Limb (tissue), 2 donors: ENCODE measurements around the gene HOXD13.
A peak's percentile ranks its signal among the peaks of the same experiment; 100 is the strongest.

ENCODE experiments used
- DNase-seq, 2 donors: peaks; one replicate each; pipeline ENCODE4 v3.0.0-alpha.2; 2016; ENCODE audit errors: extremely low spot score in 2 of 2

Gene HOXD13

DNA sequence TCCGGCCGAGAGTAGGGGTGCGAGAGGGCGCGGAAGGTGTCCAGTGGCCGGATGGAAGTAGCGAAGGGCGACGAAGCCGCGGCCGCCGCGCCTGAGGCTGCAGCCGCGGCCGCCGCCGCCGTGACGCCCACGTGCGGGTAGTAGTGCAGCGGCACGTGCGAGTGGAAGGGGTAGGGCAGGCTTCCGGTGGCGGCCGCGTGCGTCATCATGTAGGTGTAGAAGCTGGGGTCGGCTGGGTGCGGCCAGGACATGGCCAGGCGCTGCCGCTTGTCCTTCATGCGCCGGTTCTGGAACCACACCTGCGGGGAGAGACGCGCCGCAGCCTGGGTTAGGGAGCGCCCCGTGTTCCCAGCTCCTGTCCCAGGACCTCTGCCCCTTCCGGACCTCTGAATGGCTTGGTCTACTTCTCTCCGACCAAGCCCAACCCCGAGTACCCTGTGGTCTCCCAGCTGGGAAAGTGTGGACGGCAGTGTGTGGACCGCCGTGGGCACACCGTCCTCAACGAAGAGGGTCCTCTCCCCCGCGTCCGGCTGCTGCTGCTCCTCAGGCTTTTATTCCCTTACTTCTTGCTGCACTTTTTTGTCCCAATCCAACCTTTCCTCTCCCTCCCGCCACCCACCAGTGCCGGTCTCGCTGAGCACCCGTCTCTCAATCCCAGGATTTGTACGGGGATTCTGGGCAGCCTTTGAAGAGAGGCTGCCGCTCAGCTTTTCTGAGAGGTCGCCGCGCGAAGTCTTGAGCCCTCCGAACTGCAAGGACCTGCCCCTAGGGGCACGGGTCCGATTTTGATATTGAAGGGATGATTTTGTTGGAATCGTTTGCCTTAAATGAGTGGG lies 11.8 kb upstream of the HOXD13 start:
- DNase-seq: peak in 1 of 2 donors; percentile 72

DNA sequence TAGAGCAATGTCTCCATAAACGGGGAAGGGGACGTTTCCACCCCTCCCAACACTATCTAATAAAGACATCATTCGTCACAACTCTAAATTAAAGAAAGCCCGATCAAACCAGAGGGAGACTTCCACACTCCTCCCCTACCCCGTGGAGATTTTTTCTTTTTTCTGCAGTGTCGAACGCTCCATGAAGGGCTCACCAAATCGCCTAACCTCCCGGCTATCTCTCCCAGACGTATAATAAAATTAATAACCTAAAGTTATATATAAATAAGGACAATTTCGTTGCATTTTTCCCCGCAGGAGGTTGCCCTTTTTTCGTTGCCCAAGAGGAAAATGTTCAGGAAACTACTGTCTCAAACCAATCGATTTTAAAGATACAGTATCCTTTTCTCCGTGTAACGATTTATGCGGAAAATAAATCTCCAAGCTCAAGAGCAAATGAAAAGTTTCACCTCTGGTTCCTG lies 11.1 kb upstream of the HOXD13 start:
- DNase-seq: no peak

DNA sequence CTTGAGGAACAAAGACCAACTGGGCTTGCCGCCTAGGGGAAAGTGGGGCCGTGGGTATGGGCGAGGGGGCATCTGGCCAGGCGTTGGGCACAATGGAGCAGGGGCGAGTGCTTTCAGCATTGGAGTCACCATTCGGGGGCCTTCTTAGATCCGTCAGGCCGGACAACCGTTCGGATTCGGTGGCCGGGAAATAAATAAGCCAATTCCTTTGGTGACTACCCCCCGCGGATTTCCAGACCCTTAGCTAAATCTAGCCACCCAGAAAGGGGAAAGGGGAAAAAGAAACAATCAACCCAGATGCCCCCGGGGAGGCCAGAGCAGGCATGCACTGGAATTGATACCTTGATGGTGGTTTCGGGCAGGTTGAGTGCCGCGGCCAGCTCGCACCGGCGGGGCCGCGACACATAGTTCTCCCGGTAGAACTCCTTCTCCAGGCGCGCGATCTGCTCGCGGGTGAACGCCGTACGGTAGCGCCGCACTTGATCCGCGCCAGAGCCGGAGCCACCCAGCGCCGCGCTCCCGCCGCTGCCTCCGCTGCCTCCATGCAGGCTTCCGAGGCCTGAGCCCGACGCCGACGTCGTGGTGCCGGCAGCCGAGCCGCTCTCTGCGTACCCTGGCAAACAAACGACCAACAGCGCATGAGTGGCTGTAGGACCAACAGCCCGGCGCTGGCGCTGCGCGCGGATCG lies 10.5 kb upstream of the HOXD13 start:
- DNase-seq: peak in 1 of 2 donors; percentile 73

DNA sequence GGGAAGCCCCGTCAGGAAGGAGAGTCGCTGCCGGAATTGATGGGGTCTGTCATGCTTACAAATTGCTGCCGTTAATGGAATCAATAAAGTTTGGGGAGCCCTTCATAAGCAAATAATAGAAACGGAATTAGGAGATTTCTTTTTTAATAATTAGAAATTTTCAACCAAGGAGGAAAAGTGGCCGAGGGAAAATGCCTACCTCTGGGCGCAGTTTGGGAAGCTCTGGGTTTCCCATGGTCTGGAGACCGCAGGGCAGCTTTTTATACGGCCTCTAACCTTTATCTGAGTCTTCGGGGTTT lies 10.0 kb upstream of the HOXD13 start:
- no peak for DNase-seq

DNA sequence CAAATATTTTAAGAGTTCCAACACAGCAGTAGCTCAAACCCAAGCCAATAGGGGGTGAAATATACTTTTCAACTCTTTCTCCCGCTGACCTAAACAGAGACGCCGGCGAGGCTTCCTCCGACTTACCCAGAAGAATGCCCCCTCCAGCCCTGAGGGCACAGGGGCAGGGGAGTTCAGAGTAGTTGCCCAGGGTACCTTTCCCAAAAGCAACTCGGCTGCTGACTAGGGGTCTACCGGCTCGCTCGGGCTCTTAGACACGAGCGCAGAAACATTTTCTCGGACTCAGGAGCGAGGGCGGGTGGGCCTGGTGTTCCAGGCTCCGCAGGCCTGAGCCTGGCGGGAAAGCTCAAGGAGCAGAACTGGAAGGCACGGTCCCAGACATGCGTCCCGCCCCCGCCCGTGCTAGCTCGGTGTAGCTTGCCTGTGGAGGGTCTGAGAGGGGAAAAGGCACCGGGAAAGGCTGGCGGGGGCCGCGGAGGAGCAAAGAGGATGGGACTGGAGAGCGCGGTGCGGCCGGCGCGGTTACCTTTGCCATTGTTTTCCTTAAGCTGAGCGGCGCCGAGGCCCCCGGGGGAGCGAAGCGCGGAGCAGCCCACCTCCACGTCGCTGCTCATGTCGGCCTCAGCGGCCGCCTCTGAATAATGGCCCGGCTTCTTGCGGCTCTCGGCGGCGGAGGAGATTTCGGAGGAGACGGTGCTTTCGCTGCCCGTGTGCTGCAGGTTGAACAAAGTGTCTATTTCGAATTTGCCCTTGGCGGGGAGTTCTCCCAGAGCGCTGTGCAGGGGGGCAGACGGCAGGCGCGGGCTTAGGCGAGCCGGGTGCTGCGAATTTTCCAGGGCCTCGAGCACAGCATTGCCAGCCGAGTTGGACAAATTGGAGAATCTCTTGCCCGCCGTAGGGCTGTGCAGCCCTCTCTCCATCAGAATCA lies 9.4 kb upstream of the HOXD13 start:
- peak in 1 of 2 donors; percentile 64 for DNase-seq

DNA sequence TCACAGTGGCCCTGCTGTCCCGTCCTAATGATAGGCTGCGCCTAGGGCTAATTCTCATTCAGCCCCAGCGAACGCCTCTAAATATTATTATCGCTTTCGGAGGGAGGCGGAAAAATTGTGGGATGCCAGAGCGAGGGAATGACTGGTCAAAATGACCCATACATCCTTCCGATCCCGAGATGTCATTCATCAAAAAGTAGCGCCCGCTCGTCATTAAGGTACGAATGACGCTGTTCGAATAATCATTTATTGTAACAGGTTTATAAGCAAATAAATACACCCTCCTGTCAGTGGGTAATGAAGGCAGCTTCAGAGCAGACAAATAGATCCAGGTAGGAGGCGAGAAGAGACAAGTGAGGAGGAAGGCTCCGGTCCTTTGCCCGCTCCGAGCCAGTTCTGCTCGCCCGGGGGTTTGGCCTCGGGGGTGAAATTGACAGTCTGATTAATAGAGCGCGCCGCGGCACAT lies 8.7 kb upstream of the HOXD13 start, which contains the start of gene EVX2:
EVX2 (minus strand) TSS at position 167 of the 466 bp plus-strand sequence. CDS start 186 bp downstream, outside the sequence.
- DNase-seq: peak in 1 of 2 donors; percentile 56

DNA sequence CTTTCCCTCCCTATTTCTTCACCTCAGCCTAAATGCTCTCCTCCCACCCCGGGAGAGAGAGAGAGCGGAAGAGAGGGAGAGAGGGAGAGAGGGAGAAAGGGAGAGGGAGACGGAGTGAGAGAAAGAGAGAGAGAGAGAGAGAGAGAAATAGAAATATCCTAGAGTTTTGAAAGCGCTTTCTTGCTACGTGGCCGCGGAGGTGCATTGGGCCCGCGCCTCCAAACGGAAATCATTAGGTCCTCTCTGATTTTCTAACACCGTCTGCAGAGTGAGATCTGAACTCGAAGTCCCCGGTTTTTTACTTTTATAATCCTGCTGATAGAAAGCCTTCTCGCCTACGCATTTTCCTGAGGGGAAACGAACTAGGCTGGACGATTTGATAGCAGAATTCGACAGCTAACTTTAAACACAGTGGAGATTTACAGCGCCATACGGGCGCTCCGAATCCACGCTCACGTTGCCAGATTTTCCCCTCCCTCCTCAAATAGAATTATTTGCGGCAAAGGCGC lies 7.9 kb upstream of the HOXD13 start:
- DNase-seq: peak in 1 of 2 donors; percentile 51

DNA sequence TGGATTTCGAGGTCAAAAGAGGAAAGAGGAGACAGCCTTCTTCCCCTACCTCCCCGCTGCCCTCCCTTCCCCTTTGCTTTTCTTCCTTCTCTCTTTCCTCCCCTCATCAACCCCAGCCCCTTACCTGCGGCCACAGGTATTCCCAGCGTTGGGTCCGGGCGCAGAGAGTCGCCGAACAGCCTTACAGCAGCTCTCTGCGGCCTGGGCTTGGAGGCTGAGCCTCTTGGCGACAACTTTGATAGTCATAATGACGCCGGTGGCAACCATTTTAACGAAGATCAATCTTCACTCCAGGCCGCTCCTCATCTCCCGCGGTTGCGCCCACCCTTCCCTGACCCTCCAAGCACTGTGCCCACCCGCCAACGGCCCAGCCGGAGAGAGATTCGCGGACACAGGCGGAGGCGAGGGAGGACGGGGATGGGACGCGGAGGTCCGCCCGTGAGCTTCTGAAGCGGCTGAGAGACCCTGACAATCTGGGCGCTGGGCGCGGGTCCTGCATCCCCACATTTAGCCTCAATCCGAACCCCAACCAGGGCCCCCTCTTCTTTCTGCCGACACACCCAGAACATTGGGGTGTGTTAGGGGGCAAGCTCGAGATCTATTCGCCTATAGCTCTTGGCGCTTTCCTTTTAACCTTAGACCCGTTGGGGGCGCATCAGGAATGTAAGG lies 7.3 kb upstream of the HOXD13 start:
- peak in 1 of 2 donors; percentile 53 for DNase-seq

DNA sequence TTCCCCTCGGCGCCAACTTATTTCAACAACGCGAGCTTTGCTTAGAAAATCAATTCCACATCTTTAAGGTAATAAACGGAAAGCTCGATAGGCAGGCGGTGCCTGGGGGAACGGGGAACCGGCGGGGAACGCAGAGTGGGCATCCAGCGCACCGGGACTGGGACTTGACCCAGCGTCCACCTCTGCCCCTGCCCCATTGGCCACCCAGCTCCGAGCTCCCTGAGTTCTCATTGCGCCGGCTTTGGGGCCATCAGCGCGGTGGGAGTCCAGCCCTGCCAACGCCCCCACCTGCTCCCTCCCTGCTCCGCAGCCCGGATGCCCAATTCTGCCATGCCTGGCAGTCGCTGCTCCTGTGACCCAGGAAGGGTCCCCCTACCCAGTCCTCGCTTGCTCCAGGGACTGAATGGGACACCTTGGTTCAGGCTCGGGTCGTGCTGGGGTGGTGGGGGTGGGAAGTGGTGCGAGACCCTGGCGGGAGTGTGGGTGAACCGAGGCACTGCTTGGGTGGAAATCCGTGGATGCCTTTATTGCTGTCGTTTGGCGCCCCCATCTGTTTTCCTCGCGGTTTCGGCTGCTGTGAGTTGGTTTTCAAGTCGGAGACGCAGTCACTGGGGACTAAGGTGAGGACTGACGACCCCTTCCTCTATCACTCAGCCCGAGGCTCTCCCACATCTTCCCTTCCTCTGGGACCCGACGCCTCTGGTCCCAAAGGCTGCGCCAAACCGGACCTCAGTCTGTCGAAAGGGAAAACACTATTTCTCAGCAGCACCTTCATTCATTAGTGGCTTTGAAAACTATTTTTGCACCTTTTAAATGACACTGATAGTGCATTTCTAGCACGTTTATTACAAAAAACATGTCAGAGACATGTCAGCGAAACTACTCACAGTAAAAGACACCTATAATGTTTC lies 6.4 kb upstream of the HOXD13 start:
- peak in 1 of 2 donors; percentile 84 for DNase-seq

DNA sequence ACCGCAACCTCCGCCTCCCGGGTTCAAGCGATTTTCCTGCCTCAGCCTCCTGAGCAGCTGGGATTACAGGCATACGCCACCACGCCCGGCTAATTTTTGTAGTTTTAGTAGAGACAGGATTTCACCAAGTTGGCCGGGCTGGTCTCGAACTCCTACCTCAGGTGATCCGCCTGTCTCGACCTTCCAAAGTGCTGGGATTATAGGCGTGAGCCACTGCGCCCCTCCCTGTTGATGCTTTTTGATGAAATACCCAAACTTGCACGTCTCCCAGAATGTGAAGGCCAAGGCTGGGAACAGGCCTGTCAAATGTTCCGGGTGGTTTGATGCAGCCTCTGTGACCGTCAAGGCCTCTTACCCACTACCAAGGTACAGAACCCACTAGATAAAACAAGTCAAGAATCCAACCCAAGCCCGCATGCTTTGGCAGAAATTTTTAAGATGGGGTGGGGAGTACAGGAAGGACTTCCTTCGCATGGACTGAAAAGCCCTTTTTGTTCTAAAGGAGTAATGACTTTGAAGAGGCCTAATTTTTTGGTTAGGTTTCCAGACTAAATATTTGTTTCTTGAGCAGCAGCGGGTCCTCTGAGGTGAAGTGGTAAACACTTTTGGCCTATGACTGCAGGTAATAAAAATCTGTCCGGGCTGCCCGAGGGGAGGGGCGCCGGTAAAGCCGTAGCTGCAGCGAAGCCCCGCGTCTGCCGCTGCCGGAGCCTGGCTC lies 5.0 kb upstream of the HOXD13 start:
- peak in 1 of 2 donors; percentile 30 for DNase-seq

DNA sequence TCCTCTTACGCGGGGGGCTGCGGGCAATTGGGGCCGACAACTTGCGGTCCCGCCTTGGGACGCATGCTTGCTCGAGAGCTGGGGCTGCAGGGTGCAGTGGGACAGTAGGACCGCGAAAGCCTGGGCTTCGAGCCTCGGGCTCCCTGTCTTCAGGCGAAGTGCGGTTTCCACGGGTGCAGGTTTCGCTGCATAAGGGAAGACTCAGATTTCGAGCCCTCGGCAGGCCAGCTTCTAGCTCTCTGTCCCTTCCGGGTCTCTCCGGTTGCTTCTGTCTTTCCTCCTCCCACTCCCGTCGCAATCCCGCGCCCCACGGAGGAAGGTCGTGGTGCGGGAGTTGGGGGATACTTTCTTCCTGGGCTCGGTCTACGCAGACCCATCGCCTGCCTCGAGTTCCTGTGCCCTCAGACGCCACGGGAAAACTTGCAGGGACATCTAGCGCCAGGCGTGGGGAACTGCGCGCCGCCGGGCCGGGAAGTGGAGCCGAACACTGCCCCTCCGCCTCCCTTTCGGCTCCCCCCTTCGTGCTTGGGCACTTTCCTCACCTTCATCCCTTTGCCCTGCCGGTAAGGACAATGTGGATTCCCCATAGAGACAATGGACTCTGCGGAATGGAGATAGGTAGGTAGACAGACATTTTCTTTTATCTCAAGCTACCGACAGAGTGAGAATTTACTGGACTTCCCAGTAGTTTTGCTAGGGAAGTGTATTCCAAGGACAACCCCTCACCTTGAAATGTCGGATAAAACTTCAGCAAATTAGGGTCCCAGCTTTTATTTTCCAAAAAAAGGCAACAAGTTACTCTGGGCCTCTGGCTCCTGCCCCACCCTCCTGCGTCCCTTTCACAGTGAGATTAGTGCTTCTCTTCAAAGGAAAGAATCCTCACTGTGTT lies 4.2 kb upstream of the HOXD13 start:
- DNase-seq: peak; percentile 65 to 87

DNA sequence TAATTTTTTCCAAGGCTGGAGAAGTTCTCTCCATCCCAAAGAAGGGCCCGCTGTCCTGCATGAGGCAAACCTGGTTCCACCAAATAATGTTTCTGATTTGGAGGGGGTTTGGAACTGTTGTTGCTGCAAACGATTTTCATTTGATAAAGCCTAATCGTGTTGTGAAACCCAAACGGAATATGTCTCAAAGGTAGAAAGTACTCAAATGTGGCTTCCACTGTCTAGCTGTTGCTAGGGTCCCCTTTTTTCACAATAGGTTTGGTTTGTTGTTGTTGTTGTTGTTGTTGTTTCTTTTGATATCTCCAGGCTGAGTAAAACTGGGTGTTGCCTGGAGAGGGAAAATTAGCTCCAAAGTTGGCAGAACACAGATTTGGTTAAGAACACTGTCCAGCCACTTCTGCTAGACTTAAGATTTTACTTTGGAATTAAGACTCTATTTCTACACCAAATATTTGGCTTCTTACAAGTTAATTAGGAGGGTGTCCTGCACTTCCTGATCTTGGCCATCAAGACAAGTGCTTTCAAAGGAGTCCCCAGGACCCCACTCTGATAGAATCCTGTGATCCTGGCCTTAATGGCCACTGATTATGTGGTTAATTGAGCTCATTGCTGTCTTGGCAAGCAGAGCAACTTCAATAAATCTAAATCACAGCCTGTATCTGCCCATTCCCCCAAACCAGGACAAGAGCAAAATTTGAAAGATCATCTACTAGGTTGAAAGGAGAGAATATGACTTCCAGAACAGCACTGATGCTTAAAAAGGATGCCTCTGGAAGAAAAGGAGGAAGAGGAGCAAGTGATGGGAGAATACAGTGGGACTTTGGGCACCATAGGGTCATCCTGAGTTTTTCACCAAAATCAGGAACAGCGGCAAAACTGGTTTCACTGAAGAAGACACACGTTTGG lies 3.3 kb upstream of the HOXD13 start:
- DNase-seq: peak in 1 of 2 donors; percentile 25

DNA sequence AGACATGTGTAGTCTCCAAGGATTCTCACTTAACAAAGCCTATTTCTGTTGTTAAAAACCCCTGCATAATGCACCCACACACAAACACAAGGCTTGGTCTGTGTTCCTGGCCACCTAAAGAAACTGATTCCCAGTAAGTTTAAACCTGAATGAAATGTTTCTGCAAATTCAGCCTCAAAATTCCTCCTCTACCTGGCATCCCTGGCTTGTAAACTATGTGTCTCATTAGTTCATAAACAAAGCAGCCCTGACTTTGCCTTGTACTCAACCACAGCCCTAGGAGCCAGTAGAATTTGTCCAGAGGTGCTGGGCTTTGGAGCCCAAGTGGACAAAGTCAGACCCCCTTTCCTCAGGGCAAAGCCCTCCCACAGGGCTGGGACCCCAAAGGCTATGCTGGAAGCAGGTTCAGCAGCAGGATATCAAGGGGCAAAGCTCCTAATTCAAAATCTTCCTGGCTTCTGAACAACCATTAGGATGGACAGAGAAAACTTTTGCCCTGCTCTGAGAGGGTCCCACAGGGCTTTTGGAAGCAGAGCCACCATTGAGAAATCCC lies 2.6 kb upstream of the HOXD13 start:
- DNase-seq: peak in 1 of 2 donors; percentile 33

DNA sequence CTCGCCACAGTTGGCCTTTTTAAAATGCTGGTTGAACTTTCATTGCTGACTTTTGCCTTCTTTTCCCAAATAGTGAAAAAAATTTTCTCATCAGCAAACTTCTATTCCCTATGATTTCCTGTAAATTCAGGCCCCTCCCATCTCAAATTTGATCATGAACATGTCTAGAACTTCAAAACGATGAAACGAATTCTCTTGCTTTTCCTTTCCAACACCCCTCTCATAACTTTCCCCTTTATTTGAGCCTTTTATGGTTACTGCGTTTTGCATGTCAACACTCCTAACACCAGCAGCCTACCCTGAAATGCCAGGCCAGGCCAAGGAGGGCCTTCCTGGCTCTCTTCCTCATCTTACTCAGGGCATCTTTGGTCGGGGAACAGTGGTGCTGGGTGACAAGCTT lies 1.7 kb upstream of the HOXD13 start:
- no peak for DNase-seq

DNA sequence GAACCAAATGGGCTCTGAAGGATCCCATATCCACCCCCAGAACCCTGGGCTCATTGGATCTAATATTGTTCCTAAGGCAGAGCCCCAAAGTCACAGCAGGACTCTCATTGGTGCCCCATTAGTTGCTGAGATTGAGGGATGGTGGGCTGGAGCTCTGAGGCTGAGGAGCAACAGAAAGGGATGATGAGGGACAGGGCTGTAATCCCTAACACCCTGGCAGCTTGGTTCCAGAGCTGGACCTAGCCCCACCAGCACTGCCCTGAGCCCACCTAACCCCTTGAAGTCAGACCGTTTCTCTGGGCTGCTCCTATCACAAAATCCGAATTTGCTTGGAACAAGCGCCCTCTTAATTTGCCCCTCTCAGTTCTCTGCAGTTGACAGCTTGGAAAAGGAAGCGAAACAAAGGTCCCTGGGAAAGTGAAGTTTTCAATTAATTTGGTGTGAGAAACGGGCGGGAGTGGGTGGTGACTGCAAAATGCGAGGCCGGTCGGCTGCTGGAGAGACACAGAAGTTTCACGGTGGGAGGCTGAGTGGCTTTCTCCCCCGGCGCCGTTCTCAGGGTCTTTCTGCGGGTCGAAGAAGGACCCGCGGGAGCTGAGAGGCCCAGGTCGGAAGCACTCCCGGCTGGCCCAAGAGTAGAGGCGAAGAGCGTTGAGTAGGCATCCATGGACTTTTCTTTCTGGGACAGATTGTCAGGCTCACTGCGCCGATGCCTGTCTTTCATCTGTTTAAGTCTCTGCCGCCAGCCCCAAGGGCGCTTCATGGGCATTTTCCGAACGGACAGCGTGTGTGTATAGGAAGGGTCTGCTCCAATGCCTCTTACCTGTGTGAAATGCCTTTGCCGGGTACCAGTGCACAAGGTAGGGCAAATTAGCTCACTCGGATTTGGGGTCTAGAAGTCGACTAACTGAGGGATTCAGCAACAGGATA lies 927 bp upstream of the HOXD13 start:
- no peak for DNase-seq
